GM23338 (cell line): Measurements from ENCODE around the gene TCIRG1. TPM values are rescaled to one million over a fixed set of nuclear protein-coding genes. Genes with fewer than 3 reads are reported as not detected.

ENCODE experiments used
- ATAC-seq: fragments of 200-7000 bp; cut with Tn5 transposase; 3 replicates; pipeline ENCODE4 v1.9.1; 2020
- DNase-seq: peaks from one replicate; pipeline ENCODE4 v3.0.0-alpha.2; 2015; ENCODE audit warnings: low spot score
- H2AFZ ChIP-seq: fragments of 200-600 bp; sonication (generic); 2 replicates; pipeline ENCODE4 v1.8.0; 2016; ENCODE audit warnings: antibody characterized with exemption, mild to moderate bottlenecking, moderate library complexity
- H3F3A ChIP-seq: fragments of 200-600 bp; sonication (generic); replicated peaks from 2 replicates; pipeline ENCODE4 v1.8.0; 2017; ENCODE audit warnings: antibody characterized with exemption, mixed run types, low read depth
- H3K27ac ChIP-seq: fragments of 200-600 bp; sonication (generic); 2 replicates; pipeline ENCODE4 v1.6.1; 2016; ENCODE audit warnings: low read depth
- H3K27me3 ChIP-seq: fragments of 200-600 bp; sonication (generic); 2 replicates; pipeline ENCODE4 v1.8.0; 2016; ENCODE audit warnings: mild to moderate bottlenecking, mixed run types, moderate library complexity; ENCODE audit not compliant: insufficient read depth
- H3K36me3 ChIP-seq: fragments of 200-600 bp; sonication (generic); 2 replicates; pipeline ENCODE4 v1.8.0; 2016; ENCODE audit warnings: mild to moderate bottlenecking; ENCODE audit not compliant: insufficient read depth
- H3K4me1 ChIP-seq: fragments of 200-600 bp; sonication (generic); 2 replicates; pipeline ENCODE4 v1.8.0; 2016; ENCODE audit warnings: mild to moderate bottlenecking, moderate library complexity; ENCODE audit not compliant: insufficient read depth
- H3K4me2 ChIP-seq: fragments of 200-600 bp; sonication (generic); 2 replicates; pipeline ENCODE4 v1.7.1; 2017; ENCODE audit warnings: mixed run types
- H3K4me3 ChIP-seq: fragments of 200-600 bp; sonication (generic); 2 replicates; pipeline ENCODE4 v1.6.1; 2016; ENCODE audit warnings: mixed run types
- H3K79me2 ChIP-seq: fragments of 200-600 bp; sonication (generic); replicated peaks from 2 replicates; pipeline ENCODE4 v1.8.0; 2017; ENCODE audit warnings: mild to moderate bottlenecking; ENCODE audit not compliant: insufficient read depth
- H3K9me2 ChIP-seq: fragments of 200-600 bp; sonication (generic); 2 replicates; pipeline ENCODE4 v1.8.0; 2017; ENCODE audit not compliant: insufficient read depth
- H4K20me1 ChIP-seq: fragments of 200-600 bp; sonication (generic); replicated peaks from 2 replicates; pipeline ENCODE4 v1.8.0; 2017; ENCODE audit warnings: mild to moderate bottlenecking; ENCODE audit not compliant: insufficient read depth
- H3K27ac Mint-ChIP-seq: 2 replicates; pipeline ENCODE4 v1.8.0; 2020; ENCODE audit warnings: inconsistent platforms, mild to moderate bottlenecking, moderate library complexity, mixed read lengths
- H3K27me3 Mint-ChIP-seq: 3 replicates; pipeline ENCODE4 v1.8.0; 2022; ENCODE audit warnings: low read depth, mild to moderate bottlenecking, moderate library complexity, mixed read lengths, inconsistent platforms; ENCODE audit not compliant: insufficient read depth, poor library complexity
- H3K36me3 Mint-ChIP-seq: 3 replicates; pipeline ENCODE4 v1.8.0; 2021; ENCODE audit warnings: low read depth, mild to moderate bottlenecking, inconsistent platforms, moderate library complexity, mixed read lengths
- H3K4me1 Mint-ChIP-seq: 3 replicates; pipeline ENCODE4 v1.8.0; 2020; ENCODE audit warnings: mild to moderate bottlenecking, inconsistent platforms, mixed read lengths
- H3K4me3 Mint-ChIP-seq: 3 replicates; pipeline ENCODE4 v1.8.0; 2021; ENCODE audit warnings: moderate library complexity, mild to moderate bottlenecking, inconsistent platforms, mixed read lengths
- H3K9me3 Mint-ChIP-seq: 3 replicates; pipeline ENCODE4 v1.8.0; 2020; ENCODE audit warnings: moderate library complexity, mild to moderate bottlenecking, inconsistent platforms, mixed read lengths
- CREB1 ChIP-seq: fragments of 250-450 bp; sonication (Bioruptor Pico); IDR thresholded peaks from 2 replicates; pipeline ENCODE4 v1.5.0; 2020; ENCODE audit warnings: low read depth, mild to moderate bottlenecking, moderate library complexity
- CTCF ChIP-seq, 2 experiments: fragments of 200-600 bp in 1 of 2; sonication (generic) in 1 of 2; conservative IDR thresholded peaks; 2 replicates each; pipeline versions ENCODE4 v1.5.1 to v1.6.1; 2016 to 2017; ENCODE audit warnings: antibody characterized with exemption in 2 of 2, low read depth in 2 of 2, mild to moderate bottlenecking in 2 of 2, moderate library complexity in 1 of 2
- EZH2 ChIP-seq: fragments of 200-600 bp; sonication (generic); IDR thresholded peaks from one replicate; pipeline ENCODE4 v1.8.0; 2017; ENCODE audit warnings: antibody characterized with exemption, mild to moderate bottlenecking, low read depth; ENCODE audit not compliant: unreplicated experiment
- POLR2AphosphoS5 ChIP-seq: IDR thresholded peaks from 2 replicates; pipeline ENCODE4 v1.6.1; 2016; ENCODE audit warnings: antibody characterized with exemption, low read depth
- polyA plus RNA-seq: library from polyadenylated mRNA; unstranded; fragments of >200 nt; fragmentation: Nextera tagmentation; extraction: Ambion mirVana; gene quantifications from 2 replicates; pipeline ENCODE4 v1.2.1, GENCODE V29; 2016
- total RNA-seq: library from RNA; depleted of rRNA; stranded (reverse); fragments of >200 nt; shearing (Covaris generic); gene quantifications from 2 replicates; pipeline ENCODE4 v1.2.3, GENCODE V29; 2014
- TF ChIP-seq, protein P1 (sequence below): IDR thresholded peaks from 2 replicates; pipeline ENCODE4 v1.6.1; 2016; ENCODE audit warnings: antibody characterized with exemption
- TF ChIP-seq, protein P2 (sequence below): fragments of 250-450 bp; sonication (Bioruptor Pico); IDR thresholded peaks from 2 replicates; pipeline ENCODE4 v1.5.0; 2020; ENCODE audit warnings: mild to moderate bottlenecking, moderate library complexity

The TCIRG1 gene
- total and polyA plus RNA-seq, 2 experiments from 2014 or later = 20.4 to 40.4 TPM

DNA sequence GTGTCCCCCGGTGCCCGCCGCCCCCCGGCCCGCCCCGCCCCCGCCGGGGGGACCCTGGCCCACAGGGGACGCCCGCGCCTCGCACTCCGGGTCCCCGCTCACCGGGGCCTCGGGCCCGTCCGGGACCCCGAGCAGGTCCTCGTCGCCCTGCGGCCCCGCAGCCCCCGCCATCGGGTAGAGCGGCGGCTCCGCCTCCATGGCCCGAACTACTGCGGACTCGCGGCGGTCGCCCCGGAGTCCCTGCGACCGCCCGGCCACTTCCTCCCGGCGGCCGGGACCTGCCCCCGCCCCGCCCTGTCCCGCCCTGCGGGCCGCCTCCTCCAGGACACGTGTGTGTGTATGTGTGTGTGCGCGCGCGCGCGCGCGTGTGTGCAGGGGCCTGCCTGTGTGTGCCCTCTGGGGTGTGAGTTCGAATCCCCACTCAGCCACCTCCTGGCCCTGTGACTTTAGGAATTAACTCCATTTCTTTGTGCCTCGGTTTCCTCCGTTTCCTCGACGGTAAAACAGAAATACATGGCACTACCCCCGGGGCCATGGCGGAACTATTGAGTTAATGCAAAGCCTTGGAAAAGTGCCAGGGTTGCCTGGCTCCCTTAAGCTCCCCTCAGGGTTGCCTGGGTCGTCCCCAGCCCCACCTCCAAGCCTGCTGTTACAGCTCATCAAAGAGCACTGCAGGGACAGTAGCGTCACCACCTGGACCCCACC is 34.8 kb upstream of the TCIRG1 start, which contains the start of gene UNC93B1:
Gene UNC93B1, minus strand, starts transcription at position 252 of the 705 bp plus-strand sequence. Its CDS starts 54 bp downstream, at position 198.
- Mint-ChIP-seq H3K4me1 (peaks cover 11% of the 10 kb centered on the region), H3K9me3 (no peaks in the 10 kb centered on the region; the same call in 2 of the 3 replicates), H3K27ac (no peak within 1 kb of the TSS), H3K36me3 (no peaks in the 10 kb centered on the region; the same call in 2 of the 3 replicates), H3K27me3 (peaks cover 10% of the 10 kb centered on the region), H3K4me3 (peak within 1 kb of the TSS; percentile 78)
- Histone ChIP-seq H3K4me2 (peak within 1 kb of the TSS; percentile 84), H2AFZ (peak within 1 kb of the TSS; percentile 96), H3K27ac (no peak within 1 kb of the TSS), H4K20me1 (no peaks in the 10 kb centered on the region), H3K4me1 (peaks cover 4% of the 10 kb centered on the region), H3K27me3 (no peaks in the 10 kb centered on the region), H3F3A (0 out of 2 replicates have a peak, but pooled peaks cover 8% of the 10 kb centered on the region), H3K4me3 (peak within 1 kb of the TSS; percentile 75), H3K9me2 (no peaks in the 10 kb centered on the region), H3K36me3 (no peaks in the 10 kb centered on the region), H3K79me2 (no peaks in the 10 kb centered on the region)
- TF ChIP-seq CREB1 (peak; percentile 41; the same call in 1 of the 2 replicates), POLR2AphosphoS5 (peak; percentile 58; the same call in 1 of the 2 replicates), CTCF (conservative IDR thresholded peaks at IDR 0.05; ENCODE audit: low read depth in 2 of 2) (no peak), EZH2 (no peak)
- TF ChIP-seq, protein P1, sequence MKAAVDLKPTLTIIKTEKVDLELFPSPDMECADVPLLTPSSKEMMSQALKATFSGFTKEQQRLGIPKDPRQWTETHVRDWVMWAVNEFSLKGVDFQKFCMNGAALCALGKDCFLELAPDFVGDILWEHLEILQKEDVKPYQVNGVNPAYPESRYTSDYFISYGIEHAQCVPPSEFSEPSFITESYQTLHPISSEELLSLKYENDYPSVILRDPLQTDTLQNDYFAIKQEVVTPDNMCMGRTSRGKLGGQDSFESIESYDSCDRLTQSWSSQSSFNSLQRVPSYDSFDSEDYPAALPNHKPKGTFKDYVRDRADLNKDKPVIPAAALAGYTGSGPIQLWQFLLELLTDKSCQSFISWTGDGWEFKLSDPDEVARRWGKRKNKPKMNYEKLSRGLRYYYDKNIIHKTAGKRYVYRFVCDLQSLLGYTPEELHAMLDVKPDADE = peak; percentile 15; the same call in 1 of the 2 replicates
- TF ChIP-seq, protein P2, sequence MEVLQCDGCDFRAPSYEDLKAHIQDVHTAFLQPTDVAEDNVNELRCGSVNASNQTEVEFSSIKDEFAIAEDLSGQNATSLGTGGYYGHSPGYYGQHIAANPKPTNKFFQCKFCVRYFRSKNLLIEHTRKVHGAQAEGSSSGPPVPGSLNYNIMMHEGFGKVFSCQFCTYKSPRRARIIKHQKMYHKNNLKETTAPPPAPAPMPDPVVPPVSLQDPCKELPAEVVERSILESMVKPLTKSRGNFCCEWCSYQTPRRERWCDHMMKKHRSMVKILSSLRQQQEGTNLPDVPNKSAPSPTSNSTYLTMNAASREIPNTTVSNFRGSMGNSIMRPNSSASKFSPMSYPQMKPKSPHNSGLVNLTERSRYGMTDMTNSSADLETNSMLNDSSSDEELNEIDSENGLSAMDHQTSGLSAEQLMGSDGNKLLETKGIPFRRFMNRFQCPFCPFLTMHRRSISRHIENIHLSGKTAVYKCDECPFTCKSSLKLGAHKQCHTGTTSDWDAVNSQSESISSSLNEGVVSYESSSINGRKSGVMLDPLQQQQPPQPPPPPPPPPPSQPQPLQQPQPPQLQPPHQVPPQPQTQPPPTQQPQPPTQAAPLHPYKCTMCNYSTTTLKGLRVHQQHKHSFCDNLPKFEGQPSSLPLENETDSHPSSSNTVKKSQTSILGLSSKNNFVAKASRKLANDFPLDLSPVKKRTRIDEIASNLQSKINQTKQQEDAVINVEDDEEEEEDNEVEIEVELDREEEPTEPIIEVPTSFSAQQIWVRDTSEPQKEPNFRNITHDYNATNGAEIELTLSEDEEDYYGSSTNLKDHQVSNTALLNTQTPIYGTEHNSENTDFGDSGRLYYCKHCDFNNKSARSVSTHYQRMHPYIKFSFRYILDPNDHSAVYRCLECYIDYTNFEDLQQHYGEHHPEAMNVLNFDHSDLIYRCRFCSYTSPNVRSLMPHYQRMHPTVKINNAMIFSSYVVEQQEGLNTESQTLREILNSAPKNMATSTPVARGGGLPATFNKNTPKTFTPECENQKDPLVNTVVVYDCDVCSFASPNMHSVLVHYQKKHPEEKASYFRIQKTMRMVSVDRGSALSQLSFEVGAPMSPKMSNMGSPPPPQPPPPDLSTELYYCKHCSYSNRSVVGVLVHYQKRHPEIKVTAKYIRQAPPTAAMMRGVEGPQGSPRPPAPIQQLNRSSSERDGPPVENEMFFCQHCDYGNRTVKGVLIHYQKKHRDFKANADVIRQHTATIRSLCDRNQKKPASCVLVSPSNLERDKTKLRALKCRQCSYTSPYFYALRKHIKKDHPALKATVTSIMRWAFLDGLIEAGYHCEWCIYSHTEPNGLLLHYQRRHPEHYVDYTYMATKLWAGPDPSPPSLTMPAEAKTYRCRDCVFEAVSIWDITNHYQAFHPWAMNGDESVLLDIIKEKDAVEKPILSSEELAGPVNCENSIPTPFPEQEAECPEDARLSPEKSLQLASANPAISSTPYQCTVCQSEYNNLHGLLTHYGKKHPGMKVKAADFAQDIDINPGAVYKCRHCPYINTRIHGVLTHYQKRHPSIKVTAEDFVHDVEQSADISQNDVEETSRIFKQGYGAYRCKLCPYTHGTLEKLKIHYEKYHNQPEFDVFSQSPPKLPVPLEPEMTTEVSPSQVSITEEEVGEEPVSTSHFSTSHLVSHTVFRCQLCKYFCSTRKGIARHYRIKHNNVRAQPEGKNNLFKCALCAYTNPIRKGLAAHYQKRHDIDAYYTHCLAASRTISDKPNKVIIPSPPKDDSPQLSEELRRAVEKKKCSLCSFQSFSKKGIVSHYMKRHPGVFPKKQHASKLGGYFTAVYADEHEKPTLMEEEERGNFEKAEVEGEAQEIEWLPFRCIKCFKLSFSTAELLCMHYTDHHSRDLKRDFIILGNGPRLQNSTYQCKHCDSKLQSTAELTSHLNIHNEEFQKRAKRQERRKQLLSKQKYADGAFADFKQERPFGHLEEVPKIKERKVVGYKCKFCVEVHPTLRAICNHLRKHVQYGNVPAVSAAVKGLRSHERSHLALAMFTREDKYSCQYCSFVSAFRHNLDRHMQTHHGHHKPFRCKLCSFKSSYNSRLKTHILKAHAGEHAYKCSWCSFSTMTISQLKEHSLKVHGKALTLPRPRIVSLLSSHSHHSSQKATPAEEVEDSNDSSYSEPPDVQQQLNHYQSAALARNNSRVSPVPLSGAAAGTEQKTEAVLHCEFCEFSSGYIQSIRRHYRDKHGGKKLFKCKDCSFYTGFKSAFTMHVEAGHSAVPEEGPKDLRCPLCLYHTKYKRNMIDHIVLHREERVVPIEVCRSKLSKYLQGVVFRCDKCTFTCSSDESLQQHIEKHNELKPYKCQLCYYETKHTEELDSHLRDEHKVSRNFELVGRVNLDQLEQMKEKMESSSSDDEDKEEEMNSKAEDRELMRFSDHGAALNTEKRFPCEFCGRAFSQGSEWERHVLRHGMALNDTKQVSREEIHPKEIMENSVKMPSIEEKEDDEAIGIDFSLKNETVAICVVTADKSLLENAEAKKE (CRISPR knock-in tag) = no peak
- peak; percentile 75 for ATAC-seq
- peak; percentile 74 for DNase-seq
